Measurements from ENCODE around the gene USP15.

USP15 gene

DNA sequence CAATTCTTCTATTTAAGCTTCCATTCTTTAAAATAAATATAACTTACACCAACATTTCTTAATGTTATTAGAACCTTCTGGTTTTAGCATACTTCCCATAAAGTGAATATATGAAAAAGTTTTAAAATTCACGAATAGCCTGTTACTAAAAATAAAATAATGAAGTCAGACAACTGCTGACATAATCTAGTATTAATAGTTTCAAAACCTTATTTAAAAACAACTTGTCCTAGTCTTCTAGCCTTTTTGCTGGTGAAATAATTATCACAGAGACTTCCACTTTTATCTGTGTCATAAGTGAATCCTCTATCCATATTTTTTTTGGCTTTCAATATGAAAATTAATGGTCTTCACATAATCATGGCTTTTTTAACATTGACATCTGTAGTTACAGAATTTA is 112.6 kb downstream of the USP15 start:
- Histone ChIP-seq H3K27me3 (ENCODE audit: control insufficient read depth, insufficient read depth, low read length) (no peaks in the 10 kb centered on the region), H3K36me3 (ENCODE audit: control insufficient read depth, insufficient read depth, low read length) (no peaks in the 10 kb centered on the region), H3K27ac (ENCODE audit: low read depth, low read length) (no peak overlapping the region), H3K4me3 (ENCODE audit: low read length) (no peak overlapping the region), H3K9ac (ENCODE audit: low read length) (no peak overlapping the region), H3K4me1 (ENCODE audit: control insufficient read depth, insufficient read depth, low read length) (no peaks in the 10 kb centered on the region)

DNA sequence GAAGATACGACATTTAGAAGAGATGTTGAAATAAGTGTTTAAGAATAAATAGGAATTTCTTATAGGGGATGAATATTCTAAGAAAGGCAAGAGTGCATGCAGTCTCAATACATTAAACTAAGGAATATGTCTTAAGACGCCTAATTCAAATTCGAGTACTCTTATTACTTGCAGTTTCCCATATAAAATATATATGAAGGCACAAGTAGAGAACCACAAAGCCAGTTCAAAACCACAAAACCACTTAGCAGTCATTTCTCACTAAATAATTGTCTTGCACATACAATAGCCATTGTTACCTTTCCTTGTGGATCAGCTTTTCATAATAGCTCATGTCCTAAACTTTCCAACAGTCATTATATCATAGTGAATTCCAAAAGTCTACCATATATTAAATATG is 115.4 kb downstream of the USP15 start:
- no peak overlapping the region for H3K4me3 ChIP-seq (ENCODE audit: low read length)
- H3K4me1 ChIP-seq (ENCODE audit: control insufficient read depth, insufficient read depth, low read length) = no peaks in the 10 kb centered on the region
- H3K27me3 ChIP-seq (ENCODE audit: control insufficient read depth, insufficient read depth, low read length) = no peaks in the 10 kb centered on the region
- no peak overlapping the region for H3K27ac ChIP-seq (ENCODE audit: low read depth, low read length)
- no peaks in the 10 kb centered on the region for H3K36me3 ChIP-seq (ENCODE audit: control insufficient read depth, insufficient read depth, low read length)
- no peak overlapping the region for H3K9ac ChIP-seq (ENCODE audit: low read length)

DNA sequence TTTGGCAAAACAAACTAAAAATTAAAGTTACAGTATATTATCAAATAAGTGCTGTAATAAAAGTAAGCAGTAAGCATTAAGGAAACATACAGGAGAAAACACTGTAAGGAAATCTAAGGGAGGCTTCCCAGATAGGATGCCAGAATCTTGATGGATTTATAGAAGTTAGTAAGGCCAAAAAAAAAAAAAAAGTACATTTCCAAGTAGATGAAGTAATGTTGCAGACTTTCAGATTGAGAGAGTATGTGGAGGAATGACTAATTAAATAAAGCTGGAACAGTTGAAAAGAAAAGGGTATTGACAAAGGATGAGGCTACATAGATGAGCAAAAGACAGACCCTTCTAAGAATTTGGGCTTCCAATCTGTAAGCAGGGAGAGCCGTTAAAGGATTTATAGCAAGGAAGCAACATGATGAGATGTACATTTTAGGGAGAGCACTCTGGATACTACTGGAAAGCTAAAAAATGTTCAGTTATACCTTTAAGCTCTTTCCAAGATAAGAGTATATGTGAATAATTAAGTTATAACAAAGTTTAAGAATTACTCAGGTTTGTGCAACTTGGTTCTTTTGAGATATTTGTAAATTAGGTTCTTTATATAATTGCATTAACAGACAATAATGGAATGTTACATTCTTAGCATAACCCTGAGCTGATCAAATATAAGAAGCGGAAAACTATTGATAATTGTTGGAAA is 119.0 kb downstream of the USP15 start:
- H3K9ac ChIP-seq (ENCODE audit: low read length) = no peak overlapping the region
- no peaks in the 10 kb centered on the region for H3K27me3 ChIP-seq (ENCODE audit: control insufficient read depth, insufficient read depth, low read length)
- H3K4me3 ChIP-seq (ENCODE audit: low read length) = no peak overlapping the region

DNA sequence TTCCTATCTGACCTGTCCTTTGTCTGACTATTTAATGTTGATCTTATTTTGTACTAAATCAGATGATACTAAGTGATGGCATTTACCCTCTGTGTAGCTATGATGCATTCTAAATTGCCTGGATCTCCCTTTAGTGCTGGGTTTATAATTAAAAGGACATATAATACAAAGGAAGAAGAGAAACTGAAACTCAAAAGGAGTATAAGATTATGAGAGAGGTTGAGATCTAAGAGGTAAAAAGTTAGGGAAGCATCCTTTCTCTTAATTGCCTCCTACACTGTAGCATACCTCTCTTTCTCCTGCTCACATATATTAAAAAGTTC is 119.5 kb downstream of the USP15 start:
- Histone ChIP-seq H3K9ac (ENCODE audit: low read length) (no peak overlapping the region), H3K27ac (ENCODE audit: low read depth, low read length) (no peak overlapping the region)

More for the DNA sequence above, 119.0 kb downstream of the USP15 start:
- no peaks in the 10 kb centered on the region for H3K4me1 ChIP-seq (ENCODE audit: control insufficient read depth, insufficient read depth, low read length)
- no peak overlapping the region for H3K27ac ChIP-seq (ENCODE audit: low read depth, low read length)
- no peaks in the 10 kb centered on the region for H3K36me3 ChIP-seq (ENCODE audit: control insufficient read depth, insufficient read depth, low read length)

DNA sequence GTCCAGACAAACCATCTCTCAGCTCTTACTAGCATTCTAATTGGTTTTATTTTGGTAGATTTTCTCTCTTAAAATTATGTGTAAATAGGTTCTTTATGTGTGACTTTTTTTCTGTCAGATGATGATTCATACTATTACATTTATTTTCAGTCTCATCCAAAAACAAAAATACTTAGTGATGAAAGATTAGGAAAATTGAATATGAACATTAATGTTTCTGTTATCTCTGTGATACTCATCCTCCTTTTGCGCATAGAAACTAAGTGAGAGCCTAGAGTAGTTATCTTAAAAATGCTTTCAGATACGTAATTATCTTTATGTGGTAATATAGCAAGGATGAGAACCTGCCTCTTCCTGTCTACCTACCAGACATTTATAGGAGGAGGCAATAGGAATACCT is 122.3 kb downstream of the USP15 start:
- no peak overlapping the region for H3K27ac ChIP-seq (ENCODE audit: low read depth, low read length)
- no peak overlapping the region for H3K4me3 ChIP-seq (ENCODE audit: low read length)
- no peaks in the 10 kb centered on the region for H3K27me3 ChIP-seq (ENCODE audit: control insufficient read depth, insufficient read depth, low read length)
- H3K4me1 ChIP-seq (ENCODE audit: control insufficient read depth, insufficient read depth, low read length) = no peaks in the 10 kb centered on the region
- H3K9ac ChIP-seq (ENCODE audit: low read length) = no peak overlapping the region
- H3K36me3 ChIP-seq (ENCODE audit: control insufficient read depth, insufficient read depth, low read length) = no peaks in the 10 kb centered on the region

More for the DNA sequence above, 119.5 kb downstream of the USP15 start:
- Histone ChIP-seq H3K36me3 (ENCODE audit: control insufficient read depth, insufficient read depth, low read length) (no peaks in the 10 kb centered on the region), H3K4me1 (ENCODE audit: control insufficient read depth, insufficient read depth, low read length) (no peaks in the 10 kb centered on the region), H3K4me3 (ENCODE audit: low read length) (no peak overlapping the region), H3K27me3 (ENCODE audit: control insufficient read depth, insufficient read depth, low read length) (no peaks in the 10 kb centered on the region)

DNA sequence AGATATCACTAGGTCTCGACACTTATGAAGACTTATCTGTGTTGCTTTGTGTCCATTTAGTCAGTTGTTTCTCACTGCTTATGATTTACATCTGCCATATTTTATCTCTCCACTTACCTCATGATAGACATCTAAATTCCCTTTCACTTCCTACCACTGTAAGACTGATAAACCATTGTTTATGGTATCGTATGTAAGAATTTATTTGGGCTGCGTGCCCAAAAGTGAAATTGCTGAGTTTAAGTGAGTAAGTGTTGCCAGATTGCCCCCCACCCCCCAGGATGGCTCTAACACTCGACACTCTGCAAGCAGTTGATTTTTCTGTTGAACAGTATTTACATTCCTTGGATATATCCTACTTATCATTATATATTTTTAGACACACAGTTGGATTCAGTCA is 136.5 kb downstream of the USP15 start:
- peaks cover 16% of the 10 kb centered on the region for H3K36me3 ChIP-seq (ENCODE audit: control insufficient read depth, insufficient read depth, low read length)
- H3K4me1 ChIP-seq (ENCODE audit: control insufficient read depth, insufficient read depth, low read length) = no peaks in the 10 kb centered on the region
- H3K4me3 ChIP-seq (ENCODE audit: low read length) = no peak overlapping the region
- H3K9ac ChIP-seq (ENCODE audit: low read length) = no peak overlapping the region
- no peaks in the 10 kb centered on the region for H3K27me3 ChIP-seq (ENCODE audit: control insufficient read depth, insufficient read depth, low read length)
- no peak overlapping the region for H3K27ac ChIP-seq (ENCODE audit: low read depth, low read length)

DNA sequence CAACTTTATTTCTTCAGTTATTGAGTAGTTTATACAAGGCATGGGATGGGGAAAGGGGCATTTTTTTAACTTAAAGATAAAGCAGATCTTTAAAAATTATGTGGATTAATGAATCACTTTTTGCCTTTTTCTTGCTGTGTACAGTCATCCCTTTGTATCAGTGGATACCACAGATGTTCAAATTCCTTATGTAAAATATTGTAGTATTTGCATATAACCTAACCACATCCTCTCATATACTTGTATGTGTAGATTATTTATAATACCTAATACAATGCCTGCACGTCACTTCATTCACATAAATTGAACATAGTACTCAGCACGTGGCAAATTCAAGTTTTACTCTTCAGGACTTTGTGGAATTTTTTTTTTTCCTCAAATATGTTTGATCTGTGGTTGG is 139.9 kb downstream of the USP15 start:
- H3K4me3 ChIP-seq (ENCODE audit: low read length) = no peak overlapping the region
- no peak overlapping the region for H3K9ac ChIP-seq (ENCODE audit: low read length)
- H3K4me1 ChIP-seq (ENCODE audit: control insufficient read depth, insufficient read depth, low read length) = no peaks in the 10 kb centered on the region
- H3K36me3 ChIP-seq (ENCODE audit: control insufficient read depth, insufficient read depth, low read length) = peaks cover 20% of the 10 kb centered on the region
- no peak overlapping the region for H3K27ac ChIP-seq (ENCODE audit: low read depth, low read length)
- no peaks in the 10 kb centered on the region for H3K27me3 ChIP-seq (ENCODE audit: control insufficient read depth, insufficient read depth, low read length)

DNA sequence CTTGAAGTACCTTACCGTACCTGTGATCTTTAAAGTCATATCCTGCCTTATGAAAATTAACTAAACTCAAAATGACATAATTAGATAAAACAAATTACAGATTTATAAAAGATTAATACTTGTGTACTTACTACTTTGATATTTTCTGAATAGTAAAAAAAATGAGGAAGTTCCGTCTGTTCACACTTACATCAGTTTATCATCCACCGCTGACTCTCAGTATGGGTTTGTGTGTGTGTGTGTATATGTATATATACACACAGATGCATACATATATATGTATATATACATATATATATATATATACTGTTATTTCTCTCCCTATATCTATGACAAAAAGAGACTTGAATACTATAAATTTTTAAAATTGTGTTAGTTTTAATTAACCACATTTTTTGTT is 141.4 kb downstream of the USP15 start:
- no peak overlapping the region for H3K27ac ChIP-seq (ENCODE audit: low read depth, low read length)
- no peaks in the 10 kb centered on the region for H3K27me3 ChIP-seq (ENCODE audit: control insufficient read depth, insufficient read depth, low read length)
- H3K9ac ChIP-seq (ENCODE audit: low read length) = no peak overlapping the region
- H3K4me1 ChIP-seq (ENCODE audit: control insufficient read depth, insufficient read depth, low read length) = no peaks in the 10 kb centered on the region
- H3K36me3 ChIP-seq (ENCODE audit: control insufficient read depth, insufficient read depth, low read length) = peaks cover 13% of the 10 kb centered on the region
- no peak overlapping the region for H3K4me3 ChIP-seq (ENCODE audit: low read length)

DNA sequence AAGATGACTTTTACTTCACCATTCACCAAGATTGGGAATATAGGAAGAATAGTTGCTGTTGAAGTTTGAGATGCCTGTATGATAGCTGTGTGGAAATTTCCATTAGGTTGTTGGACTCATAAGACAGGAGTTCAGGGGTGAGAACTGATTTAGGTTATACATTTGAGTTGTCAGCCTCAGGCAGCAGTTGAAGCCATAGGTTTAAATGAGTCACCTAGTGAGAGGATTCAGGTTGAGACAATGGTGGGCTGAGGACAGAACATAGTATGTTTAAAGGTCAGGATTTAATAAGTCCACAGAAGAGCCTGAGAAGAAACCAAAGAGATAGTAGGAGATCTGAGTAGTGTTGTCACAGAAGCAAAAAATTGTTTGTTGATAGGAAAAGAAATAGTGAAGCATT is 142.8 kb downstream of the USP15 start:
- Histone ChIP-seq H3K9ac (ENCODE audit: low read length) (no peak overlapping the region), H3K36me3 (ENCODE audit: control insufficient read depth, insufficient read depth, low read length) (peaks cover 12% of the 10 kb centered on the region), H3K4me1 (ENCODE audit: control insufficient read depth, insufficient read depth, low read length) (no peaks in the 10 kb centered on the region), H3K27ac (ENCODE audit: low read depth, low read length) (no peak overlapping the region), H3K4me3 (ENCODE audit: low read length) (no peak overlapping the region), H3K27me3 (ENCODE audit: control insufficient read depth, insufficient read depth, low read length) (no peaks in the 10 kb centered on the region)

DNA sequence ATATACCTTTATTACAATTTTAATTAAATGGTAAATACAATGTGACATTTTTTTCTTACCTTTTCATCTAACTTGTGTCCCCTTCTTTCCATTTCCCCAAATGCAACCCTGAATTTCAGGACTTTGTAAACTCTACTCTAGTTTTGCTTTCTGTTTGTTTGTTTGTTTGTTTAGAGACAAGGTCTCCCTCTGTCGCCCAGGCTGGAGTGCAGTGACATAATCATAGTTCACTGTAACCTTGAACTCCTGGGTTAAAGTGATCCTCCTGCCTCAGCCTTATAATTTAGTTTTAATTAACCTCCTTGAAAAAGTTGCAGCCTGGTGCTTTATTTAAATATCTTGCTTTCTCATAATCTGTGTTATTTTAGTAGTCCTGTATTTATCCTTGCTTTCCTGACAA is 147.4 kb downstream of the USP15 start:
- Histone ChIP-seq H3K9ac (ENCODE audit: low read length) (no peak overlapping the region), H3K4me1 (ENCODE audit: control insufficient read depth, insufficient read depth, low read length) (no peaks in the 10 kb centered on the region), H3K27me3 (ENCODE audit: control insufficient read depth, insufficient read depth, low read length) (no peaks in the 10 kb centered on the region), H3K4me3 (ENCODE audit: low read length) (no peak overlapping the region), H3K36me3 (ENCODE audit: control insufficient read depth, insufficient read depth, low read length) (peaks cover 6% of the 10 kb centered on the region), H3K27ac (ENCODE audit: low read depth, low read length) (no peak overlapping the region)

DNA sequence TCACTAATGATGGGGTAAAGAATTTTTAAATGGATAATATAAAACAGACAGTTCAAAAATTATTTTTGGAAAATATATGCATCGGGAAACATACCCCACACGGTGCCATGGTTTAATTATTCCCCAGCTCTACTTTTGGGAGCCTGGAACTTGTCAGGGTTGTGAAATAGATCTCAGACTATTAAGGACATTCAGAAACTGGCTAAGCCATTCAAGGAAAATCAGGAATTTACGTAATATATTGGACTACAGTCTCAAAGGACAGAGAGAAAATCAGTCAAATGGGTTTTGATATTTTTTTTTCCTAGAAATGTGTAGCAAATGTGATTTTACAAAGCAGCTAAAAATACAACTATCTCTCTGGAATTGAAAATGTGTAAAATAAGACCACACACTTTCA is 148.9 kb downstream of the USP15 start:
- H3K27ac ChIP-seq (ENCODE audit: low read depth, low read length) = no peak overlapping the region
- no peak overlapping the region for H3K9ac ChIP-seq (ENCODE audit: low read length)
- no peaks in the 10 kb centered on the region for H3K4me1 ChIP-seq (ENCODE audit: control insufficient read depth, insufficient read depth, low read length)
- H3K27me3 ChIP-seq (ENCODE audit: control insufficient read depth, insufficient read depth, low read length) = no peaks in the 10 kb centered on the region
- no peak overlapping the region for H3K4me3 ChIP-seq (ENCODE audit: low read length)
- H3K36me3 ChIP-seq (ENCODE audit: control insufficient read depth, insufficient read depth, low read length) = peaks cover 2% of the 10 kb centered on the region

DNA sequence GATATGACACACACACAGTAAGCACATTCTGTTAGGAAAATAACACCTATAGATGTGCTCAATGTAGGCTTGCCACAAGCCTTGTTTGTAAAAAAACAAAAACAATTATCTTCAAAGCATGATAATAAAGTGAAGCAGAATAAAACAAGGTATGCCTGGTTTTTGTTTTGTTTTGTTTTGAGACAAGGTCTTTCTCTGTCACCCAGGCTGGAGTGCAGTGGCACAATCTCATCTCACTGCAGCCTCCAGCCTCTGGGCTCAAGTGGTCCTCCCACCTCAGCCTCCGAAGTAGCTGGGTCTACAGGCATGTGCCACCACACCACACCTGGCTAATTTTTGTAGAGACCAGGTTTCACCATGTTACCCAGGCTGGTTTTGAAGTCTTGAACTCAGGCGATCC is 154.0 kb downstream of the USP15 start:
- H3K4me3 ChIP-seq (ENCODE audit: low read length) = no peak overlapping the region
- H3K27ac ChIP-seq (ENCODE audit: low read depth, low read length) = no peak overlapping the region
- no peaks in the 10 kb centered on the region for H3K36me3 ChIP-seq (ENCODE audit: control insufficient read depth, insufficient read depth, low read length)
- H3K4me1 ChIP-seq (ENCODE audit: control insufficient read depth, insufficient read depth, low read length) = no peaks in the 10 kb centered on the region
- no peaks in the 10 kb centered on the region for H3K27me3 ChIP-seq (ENCODE audit: control insufficient read depth, insufficient read depth, low read length)
- no peak overlapping the region for H3K9ac ChIP-seq (ENCODE audit: low read length)

DNA sequence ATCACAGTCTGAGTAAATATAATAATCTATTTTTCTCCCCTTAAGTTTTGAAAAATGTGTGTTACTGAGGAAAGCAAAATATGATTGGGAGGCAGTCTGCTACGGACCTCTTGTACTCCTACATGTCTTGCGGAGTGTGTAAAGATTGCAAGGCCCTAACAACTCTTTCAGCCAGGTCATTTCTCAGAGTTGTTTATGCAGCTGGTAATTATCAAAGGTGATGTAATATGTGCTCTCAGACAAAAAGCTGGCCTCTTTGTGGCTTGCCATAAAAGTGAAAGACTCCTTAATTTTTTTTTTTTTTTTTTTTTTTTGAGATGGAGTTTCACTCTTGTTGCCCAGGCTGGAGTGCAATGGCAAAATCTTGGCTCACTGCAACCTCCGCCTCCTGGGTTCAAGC is 165.9 kb downstream of the USP15 start:
- Histone ChIP-seq H3K27me3 (ENCODE audit: control insufficient read depth, insufficient read depth, low read length) (no peaks in the 10 kb centered on the region), H3K9ac (ENCODE audit: low read length) (no peak overlapping the region), H3K4me1 (ENCODE audit: control insufficient read depth, insufficient read depth, low read length) (no peaks in the 10 kb centered on the region), H3K36me3 (ENCODE audit: control insufficient read depth, insufficient read depth, low read length) (no peaks in the 10 kb centered on the region), H3K27ac (ENCODE audit: low read depth, low read length) (no peak overlapping the region), H3K4me3 (ENCODE audit: low read length) (no peak overlapping the region)

Data from rectal smooth muscle tissue (tissue), 1 donor.